HL-60 (cell line): ENCODE measurements around the gene DDX24.

ENCODE experiments used
- CTCF ChIP-seq: IDR thresholded peaks from one replicate; pipeline ENCODE4 v1.5.1; 2011; ENCODE audit warnings: low read length, control low read depth, inconsistent platforms; ENCODE audit not compliant: insufficient read depth
- POLR2AphosphoS5 ChIP-seq: IDR thresholded peaks from 2 replicates; pipeline ENCODE4 v1.6.1; 2012; ENCODE audit warnings: low read depth
- REST ChIP-seq: IDR thresholded peaks from 2 replicates; pipeline ENCODE4 v1.6.1; 2012; ENCODE audit warnings: low read depth; ENCODE audit not compliant: insufficient replicate concordance

GRCh38 chr14:94102768-94103482 lies 21.9 kb upstream of the DDX24 start:
- no peak for TF ChIP-seq CTCF
- TF ChIP-seq POLR2AphosphoS5 = no peak
- TF ChIP-seq REST = no peak
